Smooth muscle cell of the brain vasculature (primary cell): ENCODE measurements around the gene FOXL2.

Experiments used
- DNase-seq: peaks from one replicate; pipeline ENCODE4 v3.0.0-alpha.2; 2012; ENCODE audit warnings: low read depth, low spot score

FOXL2 gene

DNA sequence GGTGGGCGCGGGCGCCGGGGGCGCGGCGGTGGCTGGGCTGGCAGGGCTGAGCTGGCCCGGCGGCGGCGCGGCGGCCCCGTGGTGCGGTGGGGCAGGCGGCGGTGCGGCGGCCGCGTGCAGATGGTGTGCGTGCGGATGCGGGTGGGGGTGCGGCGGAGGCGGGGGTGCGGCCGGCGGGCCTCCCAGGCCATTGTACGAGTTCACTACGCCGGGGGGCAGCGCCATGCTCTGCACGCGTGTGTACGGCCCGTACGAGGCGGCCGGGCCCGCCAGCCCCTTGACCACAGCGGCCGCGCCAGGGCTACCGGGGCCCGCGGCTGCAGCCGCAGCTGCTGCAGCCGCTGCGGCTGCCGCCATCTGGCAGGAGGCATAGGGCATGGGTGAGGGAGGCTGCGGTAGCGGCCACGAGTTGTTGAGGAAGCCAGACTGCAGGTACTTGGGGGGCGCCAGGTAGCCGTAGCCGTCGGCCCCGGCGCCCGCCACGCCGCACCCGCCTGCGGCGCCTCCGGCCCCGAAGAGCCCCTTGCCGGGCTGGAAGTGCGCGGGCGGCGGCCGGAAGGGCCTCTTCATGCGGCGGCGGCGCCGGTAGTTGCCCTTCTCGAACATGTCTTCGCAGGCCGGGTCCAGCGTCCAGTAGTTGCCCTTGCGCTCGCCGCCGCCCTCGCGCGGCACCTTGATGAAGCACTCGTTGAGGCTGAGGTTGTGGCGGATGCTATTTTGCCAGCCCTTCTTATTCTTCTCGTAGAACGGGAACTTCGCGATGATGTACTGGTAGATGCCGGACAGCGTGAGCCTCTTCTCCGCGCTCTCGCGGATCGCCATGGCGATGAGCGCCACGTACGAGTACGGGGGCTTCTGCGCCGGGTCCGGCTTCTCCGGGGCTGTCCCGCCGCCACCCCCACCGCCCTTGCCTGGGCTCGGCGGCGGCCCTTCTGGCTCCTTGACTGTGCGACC, 951 bp downstream of the FOXL2 start:
- no peak for DNase-seq

DNA sequence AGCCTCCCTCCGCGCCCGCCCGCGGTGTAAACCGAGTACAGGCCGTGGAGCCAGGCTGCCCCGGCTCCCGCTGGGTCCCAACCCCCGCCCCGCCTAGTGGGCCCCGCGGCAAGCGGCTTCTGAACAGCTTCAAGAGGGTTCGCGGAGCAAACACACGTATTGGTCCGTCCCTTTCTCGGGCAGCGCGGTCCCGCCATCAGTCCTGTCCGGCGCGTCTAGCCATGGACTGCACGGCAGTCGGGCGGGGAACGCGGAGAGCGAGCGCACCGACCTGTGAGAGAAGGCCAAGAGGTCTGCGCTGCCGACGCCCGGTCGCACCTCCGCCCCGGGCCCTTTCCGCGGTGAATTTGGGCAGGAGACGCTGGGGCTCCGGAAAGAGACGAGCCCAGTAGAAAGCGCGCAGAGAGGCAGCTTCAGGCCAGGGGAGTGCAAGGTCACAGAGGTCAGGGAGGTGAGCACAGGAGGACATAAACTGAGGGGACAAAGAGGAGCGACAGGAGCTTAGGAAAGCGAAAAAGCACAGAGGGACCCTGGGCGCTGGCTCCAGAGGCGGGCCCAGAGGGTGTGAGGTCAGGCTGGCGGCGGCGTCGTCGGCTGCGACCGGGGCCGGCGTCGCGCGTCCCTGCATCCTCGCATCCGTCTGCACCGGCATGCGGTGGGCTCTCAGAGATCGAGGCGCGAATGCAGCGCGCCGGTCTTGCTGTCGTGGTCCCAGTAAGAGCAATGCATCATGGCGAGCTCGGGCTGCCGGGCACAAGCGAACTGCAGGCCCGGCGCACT, 1.8 kb downstream of the FOXL2 start:
- no peak for DNase-seq

DNA sequence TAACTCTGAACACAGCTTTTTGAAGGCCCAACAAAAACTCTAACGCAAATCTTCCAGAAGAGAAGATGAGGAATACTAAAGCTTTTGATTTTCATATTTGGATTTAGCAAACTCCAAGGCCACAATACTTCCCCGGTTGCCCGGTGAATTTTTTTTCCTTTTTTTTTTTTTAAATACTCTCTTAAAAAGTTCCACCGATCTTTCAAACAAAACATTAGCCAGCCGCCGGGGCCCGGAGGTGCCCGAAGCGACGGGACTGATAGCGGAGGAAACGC, 2.3 kb downstream of the FOXL2 start:
- no peak for DNase-seq

DNA sequence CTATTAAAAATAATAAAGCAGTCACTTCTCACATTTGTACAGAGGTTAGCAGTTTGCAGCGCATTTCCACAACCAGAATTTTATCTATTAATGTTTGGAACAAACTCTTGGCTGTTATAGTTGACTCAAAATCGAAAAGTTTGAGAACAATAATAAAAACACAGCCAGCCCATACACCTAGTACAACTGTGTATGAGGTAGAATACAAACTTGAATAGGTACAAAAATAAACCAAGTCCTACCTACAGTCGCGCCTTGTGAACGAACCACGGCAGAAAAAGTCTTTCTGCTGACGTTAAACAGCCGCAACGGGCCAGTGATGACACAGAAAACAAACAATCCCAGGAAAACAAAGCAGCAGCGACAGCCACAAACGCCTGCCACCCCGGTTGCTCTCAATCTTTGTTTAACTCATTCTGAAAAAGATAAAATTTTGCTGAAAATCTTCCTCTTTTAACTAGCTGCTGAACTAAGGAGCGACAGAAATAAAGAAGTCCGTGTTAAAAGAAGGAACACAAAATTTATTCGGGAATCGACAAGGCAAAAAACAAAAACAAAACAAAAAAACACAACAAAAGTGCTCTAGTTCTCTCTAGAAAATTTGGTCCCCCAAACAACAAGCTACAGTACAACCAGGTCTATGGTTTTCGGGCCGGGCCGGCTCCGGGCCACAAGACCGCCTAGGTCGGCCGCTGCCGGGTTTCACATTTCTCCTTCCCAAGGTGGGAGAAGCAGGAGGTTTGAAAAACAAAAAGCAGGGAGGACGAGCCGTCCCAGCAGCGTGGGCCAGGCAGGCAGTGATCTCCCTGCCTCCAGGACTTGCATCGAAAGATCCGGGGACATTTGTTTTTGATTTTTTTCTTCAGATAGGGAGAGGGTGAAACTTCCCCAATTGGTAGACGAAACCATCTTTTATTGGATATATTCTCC, 2.9 kb downstream of the FOXL2 start:
- no peak for DNase-seq

DNA sequence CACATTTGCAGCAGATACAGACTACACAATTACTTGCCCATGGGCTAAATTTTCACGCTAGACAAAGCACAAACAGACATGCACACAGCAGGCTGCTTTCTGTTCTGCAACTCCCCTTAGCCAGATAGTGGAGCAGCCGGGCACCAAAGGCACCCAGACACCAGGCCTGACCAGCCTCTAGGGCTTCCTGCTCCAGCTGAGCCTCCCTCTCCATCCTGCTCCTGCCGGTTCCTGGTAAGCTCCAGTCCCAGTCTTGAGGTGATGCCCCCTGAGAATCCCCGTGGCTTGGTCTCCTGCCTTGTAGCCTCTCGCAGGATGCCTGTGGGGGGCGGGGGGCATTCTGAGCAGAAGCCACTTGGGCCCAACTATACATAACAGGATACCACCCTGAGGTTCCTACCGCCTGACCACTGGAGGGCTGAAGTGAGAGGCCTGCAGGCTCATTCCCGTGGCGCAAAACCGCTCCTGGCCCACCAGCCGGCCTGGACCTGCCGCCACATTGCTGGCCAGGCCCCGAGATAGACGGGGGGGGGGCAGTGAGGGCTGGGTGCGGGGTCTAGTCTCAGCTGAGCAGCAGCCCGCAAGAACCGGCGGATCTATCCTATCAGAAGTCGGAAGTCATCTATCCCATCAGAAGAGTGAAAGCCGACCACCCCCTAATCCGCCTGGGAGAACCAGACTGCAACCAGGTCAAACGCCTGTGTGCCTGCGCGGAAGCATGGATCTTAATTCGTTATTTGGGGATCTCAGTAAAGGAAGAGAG, 3.9 kb downstream of the FOXL2 start:
- DNase-seq, result no peak

DNA sequence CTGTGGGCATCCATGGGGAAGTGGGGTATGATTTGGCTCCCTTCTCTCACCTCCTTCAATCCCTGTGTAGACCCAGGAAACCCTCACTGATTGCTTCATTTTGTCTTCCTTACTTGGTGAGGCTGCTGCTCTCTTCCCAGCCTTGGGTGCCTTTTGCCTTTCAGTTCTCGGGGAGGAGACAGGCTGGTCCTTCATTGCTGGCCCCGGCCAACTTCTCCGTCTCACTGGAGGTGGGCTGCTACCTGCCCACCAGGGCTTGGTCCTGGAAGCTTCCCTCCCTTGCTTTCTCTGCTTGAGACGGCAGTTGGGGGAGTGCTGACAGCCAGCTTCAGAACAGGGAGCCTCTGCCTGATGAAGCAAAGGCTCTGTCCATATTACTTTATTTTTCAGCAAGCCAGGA, 4.7 kb downstream of the FOXL2 start:
- no peak for DNase-seq

DNA sequence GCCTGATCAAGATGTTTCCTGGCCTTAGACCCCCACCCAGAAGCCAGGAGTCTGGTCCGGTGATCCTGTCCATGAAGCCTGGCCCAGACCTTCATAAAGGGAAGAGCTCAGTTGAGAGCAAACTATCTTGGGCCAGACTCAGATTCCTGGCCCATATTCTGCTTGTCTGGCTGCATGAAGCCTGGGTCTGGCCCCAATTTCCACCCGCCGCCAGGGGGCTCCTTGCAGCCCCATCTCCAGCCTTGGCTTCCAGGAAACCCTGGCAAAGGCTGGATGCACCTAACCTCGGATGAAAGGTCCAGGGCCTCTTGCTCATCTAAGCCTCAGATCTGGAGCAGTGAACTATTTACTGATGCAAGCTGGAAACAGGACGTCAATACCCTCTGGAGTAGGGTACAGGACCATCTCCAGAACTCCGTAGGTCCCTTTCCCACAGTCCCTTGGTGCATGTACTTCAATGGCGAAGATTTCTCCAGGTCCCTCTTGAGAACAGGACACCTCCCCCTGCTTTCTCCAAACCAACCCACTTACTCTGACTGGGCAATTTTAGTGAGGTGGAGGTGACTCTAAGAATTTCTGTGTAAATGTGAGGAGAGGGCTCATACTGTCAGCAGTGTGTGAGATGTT, 5.6 kb downstream of the FOXL2 start:
- DNase-seq, result no peak

DNA sequence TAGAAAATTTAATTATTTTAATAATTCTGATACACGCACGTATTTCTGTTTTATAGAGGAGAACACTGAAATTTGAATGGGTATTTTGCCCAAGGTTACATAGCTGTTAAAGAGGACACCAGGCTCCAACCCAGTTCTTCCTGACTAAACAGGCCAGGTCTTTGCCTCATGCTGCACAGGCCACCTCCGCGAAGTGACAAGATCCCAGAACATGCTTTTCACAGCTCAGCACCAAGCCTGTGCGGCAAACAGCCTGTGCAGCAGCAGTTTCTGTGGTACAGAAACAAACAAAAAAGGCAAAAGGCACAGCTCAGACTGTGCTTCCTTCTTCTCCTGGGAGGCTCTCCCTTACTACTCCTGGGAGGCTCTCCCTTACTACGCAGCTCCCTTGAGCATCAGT, 6.5 kb downstream of the FOXL2 start:
- DNase-seq, result no peak

DNA sequence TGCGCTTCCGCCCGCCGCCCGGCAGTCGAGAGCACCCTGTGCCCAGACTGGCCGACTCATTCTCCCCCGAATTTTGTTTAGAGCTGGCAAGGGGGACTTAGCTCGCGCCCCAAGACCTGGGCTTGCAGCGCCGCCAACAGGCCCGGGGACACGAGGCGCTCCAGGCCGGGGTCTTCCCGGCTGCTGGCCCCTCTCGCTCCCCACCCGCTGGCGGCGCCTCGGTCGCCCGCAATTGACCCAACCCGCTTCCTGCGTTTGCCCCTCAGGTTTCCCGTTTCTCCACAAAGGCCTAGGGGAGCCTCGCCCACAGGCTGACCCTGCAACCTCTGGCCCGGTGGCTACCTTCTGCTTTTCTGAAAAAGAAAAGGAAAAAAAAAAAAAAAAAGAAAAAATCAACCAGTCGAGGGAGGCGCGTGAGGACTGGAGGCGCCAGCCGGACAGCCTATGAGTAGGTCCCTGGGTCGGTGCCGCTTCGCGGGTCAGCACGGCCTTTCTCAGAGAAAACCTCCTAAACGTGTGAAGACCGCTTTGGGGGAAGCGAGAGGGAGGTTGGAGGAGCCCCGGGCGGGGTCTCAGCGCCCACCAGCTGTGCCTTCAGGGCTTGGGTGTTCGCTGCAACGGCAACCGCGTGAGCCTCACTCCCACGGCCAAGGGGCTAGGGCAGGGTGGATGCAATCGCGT, 7.2 kb downstream of the FOXL2 start:
- DNase-seq, result no peak

DNA sequence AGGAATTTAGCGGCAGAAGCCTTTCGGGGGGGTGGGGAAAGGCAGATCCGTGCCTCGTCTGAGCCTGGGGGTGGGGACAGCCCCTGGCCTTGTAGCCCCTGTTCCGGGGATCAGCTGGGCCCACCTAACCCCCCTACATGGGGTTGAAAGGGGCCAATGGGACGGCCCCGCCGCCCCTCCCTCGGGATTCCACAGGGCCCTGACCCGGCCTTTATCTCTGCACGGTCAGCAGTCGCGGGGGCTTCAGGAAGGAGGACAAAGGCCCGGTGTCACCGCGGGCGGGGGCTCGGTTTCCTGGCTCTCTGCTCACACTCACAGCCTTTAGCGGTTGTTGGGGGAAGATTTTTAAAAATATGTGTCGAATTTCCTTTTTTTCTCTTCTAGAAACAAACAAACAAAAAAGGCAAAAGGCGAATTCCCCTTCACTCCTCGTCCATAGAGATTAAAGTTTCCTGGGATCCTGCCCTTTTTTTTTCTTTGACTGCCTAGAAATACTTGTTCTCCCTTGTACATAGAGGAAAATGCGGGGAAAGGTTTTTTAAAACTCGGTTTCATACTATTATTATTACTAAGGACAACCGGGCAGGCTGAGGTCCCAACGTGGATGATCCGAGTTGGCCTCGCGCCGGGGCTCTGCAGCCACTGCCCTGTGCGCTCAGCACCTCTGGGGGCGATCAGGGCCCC, 7.9 kb downstream of the FOXL2 start:
- DNase-seq, result no peak

DNA sequence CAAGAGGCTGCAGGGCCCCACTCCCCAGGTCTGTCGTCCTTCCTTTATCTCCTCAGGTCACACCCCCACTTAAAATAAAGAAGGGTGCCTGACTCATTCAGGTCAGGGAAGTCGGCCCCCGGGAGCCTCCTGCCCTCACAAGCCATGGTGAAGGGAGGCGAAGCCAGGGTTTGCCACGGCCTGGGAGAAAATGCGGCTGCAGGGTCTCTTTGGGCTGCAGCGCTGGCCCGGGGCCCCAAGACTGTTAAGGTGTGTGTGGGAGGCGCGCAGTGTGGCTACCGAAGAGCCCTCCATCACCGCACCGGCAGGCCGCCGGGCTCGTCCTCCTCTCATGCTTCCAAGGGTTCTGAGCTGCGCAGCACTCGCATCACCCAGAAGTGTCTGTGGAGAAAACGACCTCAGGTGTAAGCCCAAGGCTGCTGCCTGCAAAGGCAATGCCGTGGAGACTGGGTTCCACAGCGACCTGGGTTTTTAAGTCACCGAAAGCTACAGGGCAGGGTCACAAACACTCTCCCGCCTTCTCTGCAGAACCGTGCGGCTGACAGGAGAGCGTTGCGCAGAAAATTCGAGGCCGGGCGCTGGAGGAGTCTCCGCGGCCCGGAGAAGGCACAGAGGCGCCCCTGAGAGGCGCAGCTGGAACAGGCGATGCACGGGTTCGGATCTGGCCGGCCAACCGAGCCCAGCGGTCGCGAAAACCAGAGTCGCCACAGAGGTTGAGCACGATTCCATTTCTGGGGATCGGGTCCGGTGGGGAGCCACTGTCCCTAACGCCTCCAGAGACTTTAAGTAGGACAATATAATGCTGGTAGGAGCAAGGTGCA, 8.7 kb downstream of the FOXL2 start:
- no peak for DNase-seq

DNA sequence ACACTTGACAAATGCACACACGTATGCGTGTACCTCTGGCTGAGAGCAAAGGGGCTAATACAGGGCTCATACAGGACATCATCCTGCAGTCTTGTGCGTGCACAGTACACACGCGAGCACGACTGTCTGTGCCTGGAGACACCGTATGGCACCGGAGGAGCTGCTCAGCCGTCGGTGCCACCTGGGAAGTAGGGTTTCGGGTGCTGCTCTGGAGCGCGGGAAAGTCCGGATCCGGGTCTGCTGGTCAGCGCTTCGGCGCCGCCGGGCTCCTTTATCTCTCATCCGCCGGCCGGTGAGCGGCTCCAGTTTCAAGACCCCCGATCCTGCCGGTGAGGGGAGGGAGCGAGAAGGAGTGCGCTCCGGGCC, 9.3 kb downstream of the FOXL2 start:
- DNase-seq, result no peak

DNA sequence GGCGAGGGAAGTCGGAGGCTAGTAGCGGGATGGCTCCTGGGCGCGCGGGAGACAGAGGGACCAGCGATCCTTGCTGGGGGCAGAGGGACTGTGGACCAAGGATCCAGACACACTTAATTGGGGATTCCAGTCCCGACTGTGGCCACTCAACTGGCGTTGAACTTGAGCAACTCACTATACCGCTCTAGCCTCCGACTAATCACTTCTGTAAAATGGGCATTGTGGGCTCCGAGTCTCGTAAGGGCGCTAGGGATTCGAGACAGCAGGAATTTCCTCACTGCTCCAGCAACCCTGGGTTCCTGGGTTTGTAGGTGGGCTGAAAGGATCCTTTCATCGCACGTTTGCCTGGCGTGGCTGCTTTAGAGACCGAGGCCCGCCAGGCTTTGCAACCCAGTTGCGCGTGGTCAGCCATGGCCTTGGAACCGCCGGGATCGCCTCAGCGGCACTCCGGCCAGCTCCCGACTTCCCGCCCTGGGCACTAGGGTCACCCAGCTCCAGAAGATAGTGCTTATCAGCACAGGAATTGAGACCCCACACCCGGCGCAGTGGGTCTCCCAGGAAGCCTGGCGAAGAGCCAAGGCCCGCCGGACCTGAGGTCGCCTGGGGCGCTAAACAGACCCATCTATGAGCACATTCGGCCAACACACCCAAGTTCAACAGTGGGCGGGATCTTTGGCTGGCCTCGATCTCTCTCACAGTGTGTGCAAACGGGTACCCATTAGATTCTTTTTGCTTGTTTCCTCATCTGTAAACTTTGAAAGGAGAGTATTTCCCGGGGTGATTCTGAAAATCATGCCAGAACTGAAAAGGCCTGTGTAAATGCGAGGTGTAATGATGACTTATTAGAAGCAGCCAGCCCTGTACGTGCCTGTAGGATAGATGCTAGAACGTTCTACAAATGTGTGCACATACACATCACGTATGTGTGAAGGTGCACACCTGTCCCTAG, 9.9 kb downstream of the FOXL2 start:
- no peak for DNase-seq

DNA sequence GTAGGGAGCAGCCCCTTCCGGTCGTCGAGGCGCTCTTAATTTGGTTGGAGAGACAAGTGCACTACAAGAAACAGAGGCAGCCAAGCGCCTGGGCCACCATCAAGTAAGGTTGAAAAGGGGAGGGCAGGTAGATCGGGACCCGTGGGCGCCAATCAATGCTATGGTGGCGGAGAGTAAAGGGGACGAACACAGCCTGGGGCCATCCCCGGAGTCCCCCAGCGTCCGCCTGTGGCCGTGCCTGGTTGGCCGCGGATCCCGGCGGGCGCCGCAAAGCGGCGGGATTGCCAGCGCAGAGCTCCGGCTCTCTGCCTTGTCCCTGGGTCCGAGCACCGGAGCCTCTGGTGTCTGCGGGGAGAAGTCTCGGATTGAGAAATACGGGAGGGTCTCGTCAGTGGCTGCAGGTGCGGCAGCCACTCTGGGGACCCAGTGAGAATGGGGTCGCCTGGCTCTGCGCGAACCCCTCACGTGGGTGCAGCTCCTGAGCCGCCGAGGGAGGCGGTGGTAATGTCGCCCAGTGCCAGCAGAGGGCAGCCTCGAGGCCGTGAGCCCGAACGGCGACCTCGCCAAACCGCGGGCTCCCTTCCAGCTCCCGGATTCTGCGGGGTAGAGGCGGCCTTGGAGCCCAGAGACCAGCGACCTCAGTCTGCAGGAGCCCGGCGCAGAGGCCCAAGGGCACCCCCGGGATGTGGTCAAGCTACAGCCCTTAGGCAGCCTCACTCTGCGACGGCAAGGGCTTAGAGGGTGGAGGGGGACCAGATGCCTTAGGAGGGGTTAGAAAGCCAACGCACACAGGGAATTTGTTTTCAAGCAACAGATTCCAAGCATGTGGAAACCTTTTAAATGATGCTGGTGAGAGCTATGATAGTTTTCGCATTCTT, 10.8 kb downstream of the FOXL2 start:
- no peak for DNase-seq

DNA sequence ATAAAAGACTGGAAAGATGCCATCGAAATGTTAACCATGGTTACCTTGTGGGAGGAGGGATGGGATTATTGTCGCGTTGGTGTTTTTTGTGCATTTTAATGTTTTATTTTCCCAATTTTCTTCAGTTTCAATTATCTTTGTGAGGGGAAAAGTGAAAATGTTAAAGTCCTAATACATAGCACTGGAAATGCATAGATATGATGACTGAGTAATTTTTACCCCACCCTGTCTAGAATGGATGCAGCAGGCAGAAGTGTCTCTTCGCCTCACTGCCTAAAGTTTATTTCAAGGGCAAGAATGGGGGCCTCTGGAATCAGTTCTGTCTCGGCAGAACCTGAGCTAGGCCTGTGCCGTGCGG, 11.5 kb downstream of the FOXL2 start:
- no peak for DNase-seq

DNA sequence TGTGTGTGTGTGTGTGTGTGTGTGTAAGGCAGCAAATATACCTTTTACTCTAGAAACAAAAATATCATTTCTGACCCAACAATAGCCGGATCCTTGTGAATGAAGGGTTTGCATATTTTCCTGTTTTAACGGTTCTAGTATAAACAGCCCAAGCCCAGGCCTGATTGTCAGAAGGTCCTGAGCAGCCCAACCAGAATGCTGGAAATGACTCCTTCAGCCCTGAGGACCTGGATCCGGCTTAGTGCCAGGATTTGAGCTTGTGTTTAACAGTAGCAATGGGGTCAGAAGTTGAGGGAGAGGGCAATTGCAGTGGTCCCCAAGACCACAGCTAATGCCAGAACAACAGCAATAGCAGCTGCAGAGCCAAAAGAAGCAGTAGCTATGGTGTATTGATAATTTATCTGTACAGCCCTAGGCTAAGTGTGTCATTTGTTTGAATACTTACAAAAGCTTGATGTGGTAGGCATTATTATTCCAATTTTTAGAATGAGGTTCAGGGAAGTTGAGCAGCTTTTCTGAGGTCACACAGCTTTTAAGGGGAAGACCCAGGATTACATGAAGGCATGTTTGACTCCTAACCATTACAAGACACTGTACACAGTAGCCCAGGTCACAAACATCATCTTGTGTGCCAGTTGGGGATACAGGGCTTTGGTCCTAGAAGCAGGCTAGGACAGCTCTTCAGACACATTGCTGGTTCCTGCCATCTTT, 12.8 kb downstream of the FOXL2 start:
- no peak for DNase-seq
